ENCODE data around the gene MRPS23.

The MRPS23 gene

DNA sequence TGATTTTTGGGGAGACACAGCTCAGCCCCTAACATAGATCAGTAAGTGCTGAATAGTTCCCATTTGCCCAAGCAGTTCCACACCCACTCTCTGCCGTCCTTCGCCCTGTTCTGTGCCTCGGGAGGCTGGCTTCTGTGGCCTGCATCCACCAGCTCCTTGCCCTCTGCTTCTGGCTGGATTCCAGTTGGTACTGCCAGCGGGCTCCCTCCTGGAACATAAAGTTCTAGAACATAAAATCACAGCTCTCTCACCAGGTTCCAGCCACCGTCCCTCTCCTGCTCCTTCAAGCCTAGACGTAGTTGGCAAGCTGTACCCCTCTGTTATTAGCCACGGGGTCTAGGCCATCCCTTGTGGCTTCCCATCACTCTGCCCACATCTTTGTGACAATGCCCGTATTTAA lies 3.9 kb upstream of the MRPS23 start:
- Histone ChIP-seq H3K27ac (ENCODE audit: extremely low read depth, low read depth, low read length) (no peak overlapping the region), H3K4me1 (ENCODE audit: control insufficient read depth, insufficient read depth, low read length) (peaks cover 17% of the 10 kb centered on the region), H3K9me3 (ENCODE audit: control insufficient read depth, insufficient read depth, low read depth, low read length) (no peaks in the 10 kb centered on the region), H3K36me3 (ENCODE audit: control insufficient read depth in 2 of 2, insufficient read depth in 1 of 2, low read length in 2 of 2) (peaks cover 0 to 4% of the 10 kb centered on the region in 2 experiments; a peak in 1 of 3 replicates), H3K4me3 (ENCODE audit: low read depth, low read length) (no peak overlapping the region)
- ChIA-PET CTCF (interaction anchor here (1.0 to 17.6 kb wide), 6 partner anchors 20 to 259 kb away, joined by 3 to 434 read pairs (median 4); partner anchors contain the start of gene VEZF1), POLR2A (interaction anchor here (0.6 to 2.5 kb wide), 5 partner anchors 9 to 153 kb away, joined by 3 to 14 read pairs (median 4); partner anchors contain the start of genes SRSF1 and VEZF1)
- TF ChIP-seq ZNF324 (tag by site-specific recombination; IDR thresholded peaks at IDR 0.05) = no peak
- TF ChIP-seq ZBTB7A (tag by site-specific recombination; IDR thresholded peaks at IDR 0.05; ENCODE audit: low read depth) = no peak
- TF ChIP-seq ZNF549 (tag by site-specific recombination; IDR thresholded peaks at IDR 0.05) = no peak
- TF ChIP-seq ZNF404 (tag by site-specific recombination; IDR thresholded peaks at IDR 0.05) = no peak
- TF ChIP-seq ZNF341 (tag by site-specific recombination; IDR thresholded peaks at IDR 0.05; ENCODE audit: low read depth) = no peak
- no peak for TF ChIP-seq SP3 (tag by site-specific recombination; IDR thresholded peaks at IDR 0.05)
- TF ChIP-seq SCRT1 (tag by site-specific recombination; IDR thresholded peaks at IDR 0.05; ENCODE audit: borderline replicate concordance) = no peak
- no peak for TF ChIP-seq ZNF266 (tag by site-specific recombination; IDR thresholded peaks at IDR 0.05; ENCODE audit: low read depth)
- TF ChIP-seq ZNF837 (tag by site-specific recombination; IDR thresholded peaks at IDR 0.05) = no peak
- TF ChIP-seq ZNF221 (tag by site-specific recombination; IDR thresholded peaks at IDR 0.05; ENCODE audit: borderline replicate concordance) = no peak
- TF ChIP-seq, protein P1, sequence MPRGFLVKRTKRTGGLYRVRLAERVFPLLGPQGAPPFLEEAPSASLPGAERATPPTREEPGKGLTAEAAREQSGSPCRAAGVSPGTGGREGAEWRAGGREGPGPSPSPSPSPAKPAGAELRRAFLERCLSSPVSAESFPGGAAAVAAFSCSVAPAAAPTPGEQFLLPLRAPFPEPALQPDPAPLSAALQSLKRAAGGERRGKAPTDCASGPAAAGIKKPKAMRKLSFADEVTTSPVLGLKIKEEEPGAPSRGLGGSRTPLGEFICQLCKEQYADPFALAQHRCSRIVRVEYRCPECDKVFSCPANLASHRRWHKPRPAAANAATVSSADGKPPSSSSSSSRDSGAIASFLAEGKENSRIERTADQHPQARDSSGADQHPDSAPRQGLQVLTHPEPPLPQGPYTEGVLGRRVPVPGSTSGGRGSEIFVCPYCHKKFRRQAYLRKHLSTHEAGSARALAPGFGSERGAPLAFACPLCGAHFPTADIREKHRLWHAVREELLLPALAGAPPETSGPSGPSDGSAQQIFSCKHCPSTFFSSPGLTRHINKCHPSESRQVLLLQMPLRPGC (tag by site-specific recombination; IDR thresholded peaks at IDR 0.05) = no peak
- no peak for TF ChIP-seq FEZF1 (tag by site-specific recombination; IDR thresholded peaks at IDR 0.05)
- TF ChIP-seq REPIN1 (tag by site-specific recombination; IDR thresholded peaks at IDR 0.05; ENCODE audit: low read depth) = no peak
- no peak for TF ChIP-seq ZFP41 (tag by site-specific recombination; IDR thresholded peaks at IDR 0.05; ENCODE audit: borderline replicate concordance)
- no peak for TF ChIP-seq ZNF514 (tag by site-specific recombination; IDR thresholded peaks at IDR 0.05)
- TF ChIP-seq YY2 (tag by site-specific recombination; IDR thresholded peaks at IDR 0.05) = no peak
- no peak for TF ChIP-seq ZNF768 (tag by site-specific recombination; IDR thresholded peaks at IDR 0.05)
- TF ChIP-seq ZNF426 (tag by site-specific recombination; IDR thresholded peaks at IDR 0.05) = no peak
- TF ChIP-seq SP7 (tag by site-specific recombination; IDR thresholded peaks at IDR 0.05) = no peak

DNA sequence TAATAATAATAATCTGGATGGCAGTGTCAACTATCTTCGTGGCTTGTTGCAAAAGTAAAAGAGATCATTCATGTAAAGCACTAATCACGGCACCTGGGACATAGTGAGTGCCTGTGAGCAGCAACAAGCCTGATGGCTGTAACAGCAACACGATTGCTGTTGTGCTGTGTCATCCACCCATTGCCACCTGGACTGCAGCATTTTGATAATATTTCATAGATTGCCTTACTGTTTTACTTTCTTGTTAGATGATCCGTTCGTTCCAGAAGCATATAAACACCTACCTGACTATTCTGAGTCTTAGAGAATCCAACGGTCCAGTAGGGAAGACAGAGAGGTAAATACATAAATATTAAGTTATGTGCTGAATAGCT lies 3.1 kb upstream of the MRPS23 start:
- TF ChIP-seq RBAK (tag by site-specific recombination; IDR thresholded peaks at IDR 0.05) (no peak), REPIN1 (tag by site-specific recombination; IDR thresholded peaks at IDR 0.05; ENCODE audit: low read depth) (0 out of 2 replicates have a peak, but pooled peaks have one; percentile 2)
- ChIA-PET CTCF (interaction anchor here (0.8 to 17.6 kb wide), 7 partner anchors 19 to 259 kb away, joined by 3 to 434 read pairs (median 5); partner anchors contain the start of gene VEZF1), POLR2A (interaction anchor here (0.7 to 1.5 kb wide), 4 partner anchors 22 to 143 kb away, joined by 3 to 6 read pairs (median 4); partner anchors contain the start of gene VEZF1)
- Histone ChIP-seq H3K4me3 (ENCODE audit: low read depth, low read length) (no peak overlapping the region), H3K4me1 (ENCODE audit: control insufficient read depth, insufficient read depth, low read length) (peaks cover 17% of the 10 kb centered on the region), H3K27ac (ENCODE audit: extremely low read depth, low read depth, low read length) (no peak overlapping the region), H3K36me3 (ENCODE audit: control insufficient read depth in 2 of 2, insufficient read depth in 1 of 2, low read length in 2 of 2) (peaks cover 6 to 12% of the 10 kb centered on the region in 2 experiments; a peak in 2 of 3 replicates), H3K9me3 (ENCODE audit: control insufficient read depth, insufficient read depth, low read depth, low read length) (no peaks in the 10 kb centered on the region)
